LNCaP clone FGC (cell line): ENCODE data around the gene NR2E3.
A peak's percentile ranks its signal among the peaks of the same experiment; 100 is the strongest.

Experiments
- DNase-seq: peaks from one replicate; pipeline ENCODE4 v3.0.0-alpha.2; 2011; ENCODE audit warnings: low read depth
- H3K4me3 ChIP-seq: 2 replicates; pipeline ENCODE4 v1.5.1; 2011; ENCODE audit warnings: mild to moderate bottlenecking, low read depth, low read length, control low read depth
- CTCF ChIP-seq: IDR thresholded peaks from 2 replicates; pipeline ENCODE4 v1.5.1; 2012; ENCODE audit warnings: mild to moderate bottlenecking; ENCODE audit not compliant: control insufficient read depth, insufficient read depth; ENCODE audit errors: extremely low read depth

The NR2E3 gene

GRCh38 chr15:71790081-71790480 lies 20.3 kb upstream of the NR2E3 start:
- TF ChIP-seq CTCF: no peak
- DNase-seq: no peak
- H3K4me3 ChIP-seq: no peak overlapping the region

GRCh38 chr15:71791975-71792374 lies 18.4 kb upstream of the NR2E3 start:
- DNase-seq: no peak
- H3K4me3 ChIP-seq: no peak overlapping the region
- TF ChIP-seq CTCF: no peak

- no peak for TF ChIP-seq CTCF
- no peak for DNase-seq
- H3K4me3 ChIP-seq: no peak overlapping the region
These were observed 17.8 kb upstream of the NR2E3 start for GRCh38 chr15:71792521-71792920.

GRCh38 chr15:71798641-71799040 lies 11.7 kb upstream of the NR2E3 start:
- DNase-seq: no peak
- H3K4me3 ChIP-seq: no peak overlapping the region
- TF ChIP-seq CTCF: no peak

GRCh38 chr15:71800190-71800589 lies 10.2 kb upstream of the NR2E3 start:
- H3K4me3 ChIP-seq: no peak overlapping the region
- no peak for TF ChIP-seq CTCF
- no peak for DNase-seq

GRCh38 chr15:71800835-71801745 lies 9.3 kb upstream of the NR2E3 start:
- DNase-seq: peak; percentile 66
- H3K4me3 ChIP-seq: no peak overlapping the region
- TF ChIP-seq CTCF: peak; percentile 73

- no peak for TF ChIP-seq CTCF
- DNase-seq: no peak
- H3K4me3 ChIP-seq: no peak overlapping the region
These were observed 8.3 kb upstream of the NR2E3 start for GRCh38 chr15:71801935-71802655.
